K562 (cell line): ENCODE data around the gene SERINC5. TPM values are rescaled to one million over a fixed set of nuclear protein-coding genes. Genes with fewer than 3 reads are reported as not detected.

Experiments used
- FOXM1 ChIP-seq, 2 experiments: fragments of 450-650 bp in 1 of 2; sonication (generic) in 1 of 2; formaldehyde crosslinking in 1 of 2; IDR thresholded peaks; 2 replicates each; pipeline versions ENCODE4 v1.6.1 to v1.9.0; 2017 to 2022; ENCODE audit warnings: low read depth in 2 of 2, mild to moderate bottlenecking in 2 of 2, missing genetic modification reagents in 1 of 2, moderate library complexity in 1 of 2
- HNRNPK ChIP-seq: fragments of 200-400 bp; formaldehyde crosslinking; IDR thresholded peaks from one replicate; pipeline ENCODE4 v1.6.1; 2018; ENCODE audit warnings: mild to moderate bottlenecking, low read depth, low read length; ENCODE audit not compliant: poor library complexity, severe bottlenecking
- MIER1 ChIP-seq: fragments of 450-650 bp; IDR thresholded peaks from 2 replicates; pipeline ENCODE4 v1.6.1; 2016; ENCODE audit warnings: antibody characterized with exemption, mild to moderate bottlenecking, low read depth
- MXI1 ChIP-seq: IDR thresholded peaks from 2 replicates; pipeline ENCODE4 v1.6.1; 2011; ENCODE audit warnings: low read depth, mild to moderate bottlenecking, improper control_type of control experiment, low read length
- NBN ChIP-seq: fragments of 450-650 bp; IDR thresholded peaks from 2 replicates; pipeline ENCODE4 v1.6.1; 2016; ENCODE audit warnings: low read depth, mild to moderate bottlenecking
- NUFIP1 ChIP-seq: fragments of 450-650 bp; IDR thresholded peaks from 2 replicates; pipeline ENCODE4 v1.6.1; 2018; ENCODE audit not compliant: partially characterized antibody
- PHF8 ChIP-seq: fragments of 200-600 bp; sonication (generic); IDR thresholded peaks from 2 replicates; pipeline ENCODE4 v1.6.1; 2012; ENCODE audit warnings: mixed run types, mild to moderate bottlenecking, inconsistent platforms, low read length, moderate library complexity, borderline replicate concordance
- SREBF2 ChIP-seq: sonication (generic); formaldehyde crosslinking; IDR thresholded peaks from 2 replicates; pipeline ENCODE4 v1.4.0; 2020; ENCODE audit warnings: mild to moderate bottlenecking, missing genetic modification reagents
- ZZZ3 ChIP-seq: fragments of 450-650 bp; IDR thresholded peaks from 2 replicates; pipeline ENCODE4 v1.6.1; 2016; ENCODE audit warnings: antibody characterized with exemption, mild to moderate bottlenecking, moderate library complexity
- polyA plus RNA-seq, 8 experiments: library from polyadenylated mRNA; depleted of rRNA in 4 of 8; stranded (reverse) in 5 of 8; unstranded in 3 of 8; fragments of >200 nt; fragmentation: Nextera tagmentation in 2 of 8; fragmentation: Illumina TruSeq in 1 of 8; extraction: Ambion mirVana in 2 of 8; extraction: Trizol in 1 of 8; gene quantifications; 2 replicates each; pipeline versions ENCODE4 v1.2.1 to v1.2.3, GENCODE V29; 2011 to 2014; ENCODE audit warnings: inconsistent platforms in 1 of 8, missing spikeins in 1 of 8
- total RNA-seq, 7 experiments: library from RNA; depleted of rRNA in 6 of 7; stranded (reverse); fragments of >200 nt in 6 of 7; fragmentation: Illumina TruSeq in 2 of 7; extraction: Trizol in 2 of 7; gene quantifications; 2 replicates each; pipeline versions ENCODE4 v1.2.1 to v1.2.3, GENCODE V29; 2011 to 2021; ENCODE audit warnings: low replicate concordance in 1 of 7
- TF ChIP-seq, protein P1 (sequence below): fragments of 150-350 bp; IDR thresholded peaks from 2 replicates; pipeline ENCODE4 v1.6.1; 2014; ENCODE audit warnings: low read depth, mild to moderate bottlenecking, low read length, borderline replicate concordance
- TF ChIP-seq, protein P2 (sequence below), 2 experiments: fragments of 450-650 bp; conservative IDR thresholded peaks; 2 replicates each; pipeline ENCODE4 v1.6.1; 2017; ENCODE audit warnings: mild to moderate bottlenecking in 2 of 2, moderate library complexity in 2 of 2

The SERINC5 gene
- total and polyA plus RNA-seq, 9 of the 15 experiments (the other 6 are each of a cell fraction or from before 2014, with no cell fraction given) = 1.4 to 7.9 (median 3.7) TPM

DNA sequence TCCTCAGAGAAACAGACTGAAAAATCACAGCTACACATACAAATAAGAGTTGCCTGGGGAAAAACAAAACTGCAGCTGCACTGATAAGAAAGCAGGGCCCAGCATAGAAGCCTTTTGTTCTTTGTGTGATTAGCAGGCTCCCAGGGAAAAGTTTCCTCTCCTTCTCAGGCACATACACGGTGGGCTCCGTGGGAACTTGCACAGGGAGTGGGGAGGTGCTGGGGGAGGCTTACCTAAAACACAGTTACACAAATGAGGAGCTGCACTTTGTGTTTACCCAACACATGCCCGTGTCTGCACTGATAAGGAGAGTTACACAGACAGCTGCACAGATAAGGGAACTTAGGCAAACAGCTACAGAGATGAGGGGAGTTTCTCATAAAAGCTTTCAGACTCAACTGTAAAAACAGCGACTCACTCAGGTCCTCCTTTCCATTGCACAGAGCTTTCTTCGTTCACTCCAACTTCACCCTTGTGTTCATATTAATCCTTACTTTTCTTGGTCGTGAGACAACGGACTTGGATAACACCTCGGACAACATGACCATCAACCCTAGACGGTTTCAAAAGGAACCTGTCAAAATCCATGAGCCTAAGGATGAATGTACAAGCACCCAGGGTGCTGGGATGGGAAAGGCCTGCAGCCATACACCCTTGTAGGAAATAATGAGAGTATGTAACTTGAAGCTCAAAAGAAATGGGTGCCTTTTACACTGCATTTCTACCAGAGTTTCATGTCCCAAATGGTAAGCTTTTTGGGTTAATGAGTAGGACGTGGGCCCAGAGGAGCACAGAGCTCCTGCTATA is 50.8 kb downstream of the SERINC5 start (continued):
- TF ChIP-seq, protein P1, sequence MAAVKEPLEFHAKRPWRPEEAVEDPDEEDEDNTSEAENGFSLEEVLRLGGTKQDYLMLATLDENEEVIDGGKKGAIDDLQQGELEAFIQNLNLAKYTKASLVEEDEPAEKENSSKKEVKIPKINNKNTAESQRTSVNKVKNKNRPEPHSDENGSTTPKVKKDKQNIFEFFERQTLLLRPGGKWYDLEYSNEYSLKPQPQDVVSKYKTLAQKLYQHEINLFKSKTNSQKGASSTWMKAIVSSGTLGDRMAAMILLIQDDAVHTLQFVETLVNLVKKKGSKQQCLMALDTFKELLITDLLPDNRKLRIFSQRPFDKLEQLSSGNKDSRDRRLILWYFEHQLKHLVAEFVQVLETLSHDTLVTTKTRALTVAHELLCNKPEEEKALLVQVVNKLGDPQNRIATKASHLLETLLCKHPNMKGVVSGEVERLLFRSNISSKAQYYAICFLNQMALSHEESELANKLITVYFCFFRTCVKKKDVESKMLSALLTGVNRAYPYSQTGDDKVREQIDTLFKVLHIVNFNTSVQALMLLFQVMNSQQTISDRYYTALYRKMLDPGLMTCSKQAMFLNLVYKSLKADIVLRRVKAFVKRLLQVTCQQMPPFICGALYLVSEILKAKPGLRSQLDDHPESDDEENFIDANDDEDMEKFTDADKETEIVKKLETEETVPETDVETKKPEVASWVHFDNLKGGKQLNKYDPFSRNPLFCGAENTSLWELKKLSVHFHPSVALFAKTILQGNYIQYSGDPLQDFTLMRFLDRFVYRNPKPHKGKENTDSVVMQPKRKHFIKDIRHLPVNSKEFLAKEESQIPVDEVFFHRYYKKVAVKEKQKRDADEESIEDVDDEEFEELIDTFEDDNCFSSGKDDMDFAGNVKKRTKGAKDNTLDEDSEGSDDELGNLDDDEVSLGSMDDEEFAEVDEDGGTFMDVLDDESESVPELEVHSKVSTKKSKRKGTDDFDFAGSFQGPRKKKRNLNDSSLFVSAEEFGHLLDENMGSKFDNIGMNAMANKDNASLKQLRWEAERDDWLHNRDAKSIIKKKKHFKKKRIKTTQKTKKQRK = no peak
- TF ChIP-seq HNRNPK (no peak), NBN (peak; percentile 95), MIER1 (no peak), FOXM1 (IDR thresholded peaks at IDR 0.05; ENCODE audit: low read depth) (peak; percentile 95), FOXM1 (CRISPR knock-in tag; IDR thresholded peaks at IDR 0.05; ENCODE audit: low read depth) (no peak), SREBF2 (no peak), NUFIP1 (no peak), MXI1 (no peak), PHF8 (no peak), ZZZ3 (no peak)
- TF ChIP-seq, protein P2, sequence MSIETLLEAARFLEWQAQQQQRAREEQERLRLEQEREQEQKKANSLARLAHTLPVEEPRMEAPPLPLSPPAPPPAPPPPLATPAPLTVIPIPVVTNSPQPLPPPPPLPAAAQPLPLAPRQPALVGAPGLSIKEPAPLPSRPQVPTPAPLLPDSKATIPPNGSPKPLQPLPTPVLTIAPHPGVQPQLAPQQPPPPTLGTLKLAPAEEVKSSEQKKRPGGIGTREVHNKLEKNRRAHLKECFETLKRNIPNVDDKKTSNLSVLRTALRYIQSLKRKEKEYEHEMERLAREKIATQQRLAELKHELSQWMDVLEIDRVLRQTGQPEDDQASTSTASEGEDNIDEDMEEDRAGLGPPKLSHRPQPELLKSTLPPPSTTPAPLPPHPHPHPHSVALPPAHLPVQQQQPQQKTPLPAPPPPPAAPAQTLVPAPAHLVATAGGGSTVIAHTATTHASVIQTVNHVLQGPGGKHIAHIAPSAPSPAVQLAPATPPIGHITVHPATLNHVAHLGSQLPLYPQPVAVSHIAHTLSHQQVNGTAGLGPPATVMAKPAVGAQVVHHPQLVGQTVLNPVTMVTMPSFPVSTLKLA (conservative IDR thresholded peaks at IDR 0.05) = peak; percentile 33 to 82; a peak in 2 of 4 replicates
